ENCODE measurements around the gene OPCML.

The OPCML gene

GRCh38 chr11:132818951-132819350 is 713.4 kb downstream of the OPCML start:
- no peak for FAIRE-seq

- no peak for FAIRE-seq
These were observed 714.9 kb downstream of the OPCML start for GRCh38 chr11:132817387-132817786.

- FAIRE-seq = no peak
These were observed 717.9 kb downstream of the OPCML start for GRCh38 chr11:132814410-132814809.

- no peak for FAIRE-seq
These were observed 720.7 kb downstream of the OPCML start for GRCh38 chr11:132811649-132812048.

GRCh38 chr11:132809070-132809469 is 723.2 kb downstream of the OPCML start:
- no peak for FAIRE-seq

GRCh38 chr11:132804258-132804657 is 728.0 kb downstream of the OPCML start:
- FAIRE-seq = no peak

- no peak for FAIRE-seq
These were observed 728.9 kb downstream of the OPCML start for GRCh38 chr11:132803436-132803835.

GRCh38 chr11:132802947-132803346 is 729.4 kb downstream of the OPCML start:
- FAIRE-seq = no peak

- FAIRE-seq = no peak
These were observed 738.5 kb downstream of the OPCML start for GRCh38 chr11:132793831-132794230.

- no peak for FAIRE-seq
These were observed 739.8 kb downstream of the OPCML start for GRCh38 chr11:132792341-132793140.

- no peak for FAIRE-seq
These were observed 741.3 kb downstream of the OPCML start for GRCh38 chr11:132790971-132791370.

- FAIRE-seq = no peak
These were observed 741.8 kb downstream of the OPCML start for GRCh38 chr11:132790466-132790865.

GRCh38 chr11:132788816-132789325 is 743.4 kb downstream of the OPCML start:
- no peak for FAIRE-seq

GRCh38 chr11:132785878-132786277 is 746.4 kb downstream of the OPCML start:
- FAIRE-seq = no peak

GRCh38 chr11:132784441-132784840 is 747.9 kb downstream of the OPCML start:
- no peak for FAIRE-seq

- no peak for FAIRE-seq
These were observed 750.2 kb downstream of the OPCML start for GRCh38 chr11:132782102-132782501.

GRCh38 chr11:132780046-132780445 is 752.3 kb downstream of the OPCML start:
- FAIRE-seq = no peak

GRCh38 chr11:132779497-132779896 is 752.8 kb downstream of the OPCML start:
- FAIRE-seq = no peak

GRCh38 chr11:132777067-132777975 is 755.0 kb downstream of the OPCML start:
- FAIRE-seq = no peak

GRCh38 chr11:132773751-132774150 is 758.5 kb downstream of the OPCML start:
- FAIRE-seq = no peak

GRCh38 chr11:132772703-132773545 is 759.4 kb downstream of the OPCML start:
- FAIRE-seq = no peak

GRCh38 chr11:132771746-132772145 is 760.6 kb downstream of the OPCML start:
- FAIRE-seq = no peak
